KOPT-K1 (cell line): ENCODE data around the gene FAAP100.
"Not testable (repeated sequence)": the region's sequence is repeated elsewhere in the genome, so short reads cannot be mapped to it uniquely, and the experiment has no call there.

ENCODE experiments used
- H3K27ac ChIP-seq: fragments of 200-600 bp; sonication (generic); 2 replicates; pipeline ENCODE4 v1.5.1; 2016; ENCODE audit warnings: antibody characterized with exemption, mild to moderate bottlenecking, low read depth, low read length; ENCODE audit not compliant: poor library complexity, severe bottlenecking
- H3K36me3 ChIP-seq: fragments of 200-600 bp; sonication (generic); 2 replicates; pipeline ENCODE4 v1.5.1; 2017; ENCODE audit warnings: antibody characterized with exemption, mild to moderate bottlenecking, low read length, moderate library complexity; ENCODE audit not compliant: insufficient read depth
- H3K9me3 ChIP-seq: fragments of 200-600 bp; sonication (generic); 2 replicates; pipeline ENCODE4 v1.5.1; 2017; ENCODE audit warnings: antibody characterized with exemption, low read length, mild to moderate bottlenecking; ENCODE audit not compliant: insufficient read depth, poor library complexity, severe bottlenecking

FAAP100 gene

DNA sequence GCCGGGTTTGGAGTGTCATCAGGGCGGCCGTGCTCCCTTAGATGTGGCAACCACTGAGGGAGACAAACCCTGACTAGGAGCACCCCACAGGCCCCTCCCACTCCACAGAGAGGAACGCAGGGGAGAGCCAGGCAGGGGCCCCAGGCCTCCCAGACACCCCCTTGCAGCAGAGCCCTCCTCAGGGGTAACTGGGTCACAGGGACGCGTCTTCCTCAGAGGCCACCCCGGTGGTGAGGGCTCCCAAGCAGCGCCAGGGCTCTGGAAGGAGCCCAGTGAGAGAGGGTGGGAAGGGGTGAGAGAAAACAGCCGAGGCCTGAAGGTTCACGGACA is 12.6 kb downstream of the FAAP100 start:
- H3K27ac ChIP-seq, result no peak overlapping the region

DNA sequence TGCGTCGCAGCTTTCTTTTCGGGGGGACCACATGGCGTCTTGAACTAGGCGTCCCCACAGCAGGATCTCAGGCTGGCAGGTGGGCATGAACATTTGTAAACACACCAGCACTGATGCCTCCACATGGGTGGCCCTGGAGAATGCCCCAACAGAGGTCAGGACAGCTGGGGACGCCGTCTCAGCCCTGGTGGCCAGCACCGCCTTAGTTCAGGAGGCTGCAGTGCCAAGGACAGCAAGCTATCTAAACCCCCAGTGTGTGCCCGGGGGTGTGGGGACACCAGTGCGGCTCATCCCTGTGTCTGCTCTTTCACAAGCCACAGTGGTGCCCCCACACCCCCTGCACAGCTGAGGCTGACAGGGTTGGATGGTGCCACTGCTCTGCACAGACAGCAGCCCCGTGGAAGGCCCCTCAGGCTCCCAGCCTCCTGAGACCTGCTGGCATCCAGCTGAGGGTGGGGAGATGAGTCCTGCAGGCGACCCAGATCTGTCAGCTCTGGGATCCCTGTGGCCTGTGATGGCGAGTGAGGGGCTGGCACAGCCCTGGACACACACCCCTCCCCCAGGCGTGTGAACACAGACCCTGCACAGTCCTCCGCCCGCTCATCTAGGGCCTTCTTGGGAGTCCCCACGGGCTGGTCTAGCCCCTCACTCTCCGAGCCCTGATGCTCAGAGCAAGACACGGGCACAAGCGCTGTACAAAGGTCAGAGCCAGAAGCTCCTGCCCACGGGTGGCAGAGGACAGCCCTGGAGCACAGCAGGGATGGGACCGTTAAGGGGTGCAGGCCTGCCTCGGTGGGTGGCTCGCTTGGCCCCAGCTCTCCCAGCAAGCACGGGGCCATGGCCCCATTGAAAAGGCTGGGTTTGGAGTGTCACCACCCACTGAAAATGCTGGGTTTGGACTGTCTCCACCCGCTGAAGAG is 13.2 kb downstream of the FAAP100 start:
- Histone ChIP-seq H3K36me3 (peaks cover 63% of the 10 kb centered on the region), H3K27ac (no peak overlapping the region), H3K9me3 (no peaks in the 10 kb centered on the region)

More for the DNA sequence above, 12.6 kb downstream of the FAAP100 start:
- no peaks in the 10 kb centered on the region for H3K9me3 ChIP-seq
- peaks cover 69% of the 10 kb centered on the region for H3K36me3 ChIP-seq

DNA sequence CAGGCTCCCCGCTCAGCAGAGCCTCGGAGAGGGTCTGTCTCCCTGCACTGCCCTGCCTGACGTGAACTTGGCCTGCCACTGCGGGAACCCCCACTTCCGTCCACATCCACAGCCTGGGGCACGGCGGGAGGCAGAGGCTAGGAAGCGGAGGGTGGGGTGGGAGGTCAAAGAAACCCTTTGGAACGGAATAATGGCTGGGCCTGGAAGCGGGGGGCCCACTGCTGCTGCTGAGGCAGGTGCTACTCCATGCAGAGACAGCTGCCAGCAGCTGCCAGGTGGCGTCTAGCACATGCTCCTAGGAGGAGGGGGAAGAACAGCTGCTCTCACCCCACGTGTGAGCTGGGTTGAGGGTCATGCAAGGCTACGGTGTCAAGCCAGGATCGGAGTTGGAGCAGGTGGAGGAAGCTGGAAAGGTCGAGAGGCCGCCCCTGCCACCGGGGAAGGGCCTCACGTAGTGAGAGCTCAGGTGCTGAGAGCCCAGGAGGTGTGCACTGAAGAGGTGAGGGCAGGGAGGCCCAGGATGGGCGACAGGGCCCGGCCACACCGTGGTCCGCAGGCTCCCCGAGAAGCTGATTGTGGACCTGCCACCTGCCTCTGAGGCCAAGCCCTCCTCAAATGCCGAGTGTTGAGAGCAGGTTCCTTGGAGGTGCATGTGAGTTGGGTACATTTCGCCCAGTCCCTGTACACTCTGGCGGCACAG is 14.1 kb downstream of the FAAP100 start:
- Histone ChIP-seq H3K27ac (no peak overlapping the region), H3K9me3 (no peaks in the 10 kb centered on the region), H3K36me3 (peaks cover 54% of the 10 kb centered on the region; the same call in 1 of the 2 replicates)

DNA sequence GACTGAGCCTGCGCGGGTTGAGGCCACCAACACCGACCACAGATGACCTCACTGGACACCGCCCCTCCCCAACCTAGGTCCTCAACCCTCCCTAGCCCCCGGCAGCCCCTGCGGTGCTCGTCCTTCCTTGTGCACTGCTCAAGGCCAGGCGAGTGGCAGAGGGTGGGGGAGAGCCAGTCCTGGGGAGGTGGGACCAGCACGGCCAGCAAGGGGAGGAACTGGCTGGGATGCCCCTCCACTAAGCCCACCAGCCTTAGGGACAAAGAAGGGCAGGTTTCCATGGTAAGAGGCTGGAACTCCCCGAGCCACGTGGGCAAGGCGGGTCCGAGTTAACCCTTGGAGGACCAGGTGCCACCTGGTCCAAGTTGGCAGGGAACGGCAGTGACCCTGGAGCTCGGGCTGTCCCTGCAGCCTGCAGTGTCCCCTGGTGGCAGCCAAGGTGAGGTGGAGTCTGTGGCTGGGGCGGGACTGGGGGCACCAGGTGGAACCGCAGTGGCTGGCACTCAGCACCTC is 14.8 kb downstream of the FAAP100 start:
- no peak overlapping the region for H3K27ac ChIP-seq

DNA sequence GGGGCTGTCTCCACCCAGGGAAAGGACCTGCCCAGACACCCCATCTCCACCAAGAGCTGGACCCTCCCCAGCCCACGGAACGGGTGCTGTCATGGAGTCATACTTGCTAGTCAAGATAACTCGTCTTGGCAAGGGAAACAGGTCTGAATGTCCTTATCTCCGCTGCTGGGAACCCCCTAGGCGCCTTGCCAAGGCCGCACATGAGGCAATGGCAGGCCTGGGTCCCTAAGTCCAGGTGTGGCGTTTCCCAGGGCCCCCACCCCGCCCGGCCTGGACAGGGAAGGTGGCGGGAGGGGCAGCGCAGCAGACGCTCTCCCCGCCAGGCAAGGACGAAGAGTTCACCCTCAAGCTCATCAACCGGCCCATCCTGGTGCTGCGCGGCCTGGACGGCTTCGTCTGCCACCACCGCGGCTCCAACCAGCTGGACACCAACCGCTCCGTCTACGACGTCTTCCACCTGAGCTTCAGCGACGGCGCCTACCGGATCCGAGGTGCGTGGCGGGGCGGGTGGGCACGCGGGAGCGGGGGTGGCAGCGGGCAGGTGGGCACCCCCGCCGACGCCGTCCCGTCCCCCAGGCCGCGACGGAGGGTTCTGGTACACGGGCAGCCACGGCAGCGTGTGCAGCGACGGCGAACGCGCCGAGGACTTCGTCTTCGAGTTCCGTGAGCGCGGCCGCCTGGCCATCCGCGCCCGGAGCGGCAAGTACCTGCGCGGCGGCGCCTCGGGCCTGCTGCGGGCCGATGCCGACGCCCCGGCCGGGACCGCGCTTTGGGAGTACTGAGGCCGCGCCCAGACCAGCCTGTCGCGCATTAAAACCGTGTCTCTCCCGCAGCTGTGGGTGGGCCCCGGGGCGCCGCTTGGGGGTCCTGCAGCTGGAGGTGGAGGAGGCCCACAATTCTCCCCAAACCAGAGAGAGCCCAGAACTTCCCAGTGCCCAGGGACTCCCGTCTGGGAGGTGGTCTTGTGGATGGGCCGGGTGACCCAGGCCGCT is 15.6 kb downstream of the FAAP100 start:
- H3K9me3 ChIP-seq, result no peaks in the 10 kb centered on the region
- H3K27ac ChIP-seq, result no peak overlapping the region
- peaks cover 43% of the 10 kb centered on the region; the same call in 1 of the 2 replicates for H3K36me3 ChIP-seq

More for the DNA sequence above, 14.8 kb downstream of the FAAP100 start:
- H3K36me3 ChIP-seq, result peaks cover 48% of the 10 kb centered on the region; the same call in 1 of the 2 replicates
- H3K9me3 ChIP-seq, result no peaks in the 10 kb centered on the region

DNA sequence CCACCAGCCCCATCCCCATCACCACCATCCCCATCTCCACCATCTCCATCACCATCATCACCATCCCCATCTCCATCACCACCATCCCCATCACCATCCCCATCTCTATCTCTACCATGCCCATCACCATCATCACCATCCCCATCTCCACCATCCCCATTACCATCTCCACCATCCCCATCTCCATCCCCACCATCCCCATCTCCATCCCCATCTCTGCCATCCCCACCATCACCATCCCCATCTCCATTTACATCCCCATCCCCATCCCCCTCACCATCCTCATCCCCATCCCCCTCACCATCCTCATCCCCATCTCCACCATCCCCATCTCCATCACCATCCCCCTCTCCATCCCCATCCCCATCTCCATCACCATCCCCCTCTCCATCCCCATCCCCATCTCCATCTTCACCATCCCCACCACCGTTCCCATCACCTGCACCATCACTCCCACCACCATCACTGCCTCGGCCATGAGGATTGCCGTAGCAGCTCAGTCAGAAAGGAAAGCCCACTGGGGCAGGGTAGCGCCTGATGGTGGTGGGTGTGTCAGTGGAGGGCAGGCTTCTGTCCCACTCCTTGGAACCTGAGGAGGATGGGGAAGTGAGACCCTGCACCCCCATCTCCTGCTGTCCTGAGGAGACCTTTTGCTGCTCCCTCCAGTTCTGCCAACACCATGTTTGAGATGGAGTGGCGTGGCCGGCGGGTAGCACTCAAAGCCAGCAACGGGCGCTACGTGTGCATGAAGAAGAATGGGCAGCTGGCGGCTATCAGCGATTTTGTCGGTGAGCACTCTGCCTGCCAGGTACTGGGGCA is 16.5 kb downstream of the FAAP100 start:
- H3K27ac ChIP-seq, result no peak overlapping the region
- peaks cover 34% of the 10 kb centered on the region; the same call in 1 of the 2 replicates for H3K36me3 ChIP-seq
- H3K9me3 ChIP-seq, result no peaks in the 10 kb centered on the region

DNA sequence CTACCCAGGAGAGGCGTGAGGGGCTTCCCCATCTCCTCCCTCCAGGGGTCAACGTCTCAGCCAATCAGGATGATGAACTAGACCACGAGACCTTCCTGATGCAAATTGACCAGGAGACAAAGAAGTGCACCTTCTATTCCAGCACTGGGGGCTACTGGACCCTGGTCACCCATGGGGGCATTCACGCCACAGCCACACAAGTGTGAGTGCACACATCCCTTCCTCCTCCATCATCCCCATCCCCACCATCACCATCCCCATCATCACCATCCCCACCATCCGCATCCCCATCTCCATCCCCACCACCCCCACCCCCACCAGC is 17.2 kb downstream of the FAAP100 start:
- Histone ChIP-seq H3K36me3 (peaks cover 27% of the 10 kb centered on the region; the same call in 1 of the 2 replicates), H3K27ac (no peak overlapping the region), H3K9me3 (no peaks in the 10 kb centered on the region)

DNA sequence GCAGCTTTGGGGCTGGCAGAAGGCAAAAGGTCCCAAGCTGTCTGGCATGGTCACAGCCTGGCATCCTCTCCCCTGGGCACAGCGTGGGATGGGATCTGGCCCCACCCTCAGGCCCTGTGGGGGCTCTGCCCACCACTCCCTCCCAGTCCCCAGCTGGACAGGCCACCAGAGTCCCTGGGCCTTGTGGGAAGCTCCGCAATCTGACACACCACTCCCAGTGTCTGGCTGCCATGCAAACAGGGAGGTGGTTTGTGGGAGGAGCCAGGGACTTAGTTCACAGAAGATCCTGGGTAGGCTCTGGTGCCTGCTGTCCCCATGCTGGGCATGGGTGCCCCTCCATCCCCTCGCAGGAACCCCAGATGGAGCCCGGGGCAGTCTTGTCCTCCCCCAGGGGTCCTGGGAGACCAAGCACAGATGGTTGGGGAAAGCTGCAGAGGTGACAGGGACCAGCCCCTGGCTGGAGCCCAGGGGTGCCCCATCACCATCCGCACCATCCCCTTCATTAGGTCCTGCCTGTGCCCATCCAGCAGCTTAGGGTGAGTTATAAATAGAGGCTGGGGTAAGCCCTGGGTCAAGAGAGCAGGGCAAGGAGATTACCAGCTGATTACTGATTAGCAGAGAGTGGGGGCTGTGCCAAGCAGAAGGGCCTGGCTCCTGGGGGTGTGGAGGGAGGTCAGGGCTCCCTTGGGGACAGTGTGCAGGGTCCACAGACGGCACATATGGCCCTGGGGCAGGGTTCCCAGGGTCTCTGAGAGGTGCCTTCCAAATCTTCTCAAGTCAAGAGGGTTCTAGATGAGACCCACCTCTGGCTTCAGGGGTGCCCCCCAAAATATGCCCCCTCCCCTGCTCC is 17.8 kb downstream of the FAAP100 start:
- Histone ChIP-seq H3K36me3 (peaks cover 21% of the 10 kb centered on the region; the same call in 1 of the 2 replicates), H3K27ac (no peak overlapping the region), H3K9me3 (no peaks in the 10 kb centered on the region)

DNA sequence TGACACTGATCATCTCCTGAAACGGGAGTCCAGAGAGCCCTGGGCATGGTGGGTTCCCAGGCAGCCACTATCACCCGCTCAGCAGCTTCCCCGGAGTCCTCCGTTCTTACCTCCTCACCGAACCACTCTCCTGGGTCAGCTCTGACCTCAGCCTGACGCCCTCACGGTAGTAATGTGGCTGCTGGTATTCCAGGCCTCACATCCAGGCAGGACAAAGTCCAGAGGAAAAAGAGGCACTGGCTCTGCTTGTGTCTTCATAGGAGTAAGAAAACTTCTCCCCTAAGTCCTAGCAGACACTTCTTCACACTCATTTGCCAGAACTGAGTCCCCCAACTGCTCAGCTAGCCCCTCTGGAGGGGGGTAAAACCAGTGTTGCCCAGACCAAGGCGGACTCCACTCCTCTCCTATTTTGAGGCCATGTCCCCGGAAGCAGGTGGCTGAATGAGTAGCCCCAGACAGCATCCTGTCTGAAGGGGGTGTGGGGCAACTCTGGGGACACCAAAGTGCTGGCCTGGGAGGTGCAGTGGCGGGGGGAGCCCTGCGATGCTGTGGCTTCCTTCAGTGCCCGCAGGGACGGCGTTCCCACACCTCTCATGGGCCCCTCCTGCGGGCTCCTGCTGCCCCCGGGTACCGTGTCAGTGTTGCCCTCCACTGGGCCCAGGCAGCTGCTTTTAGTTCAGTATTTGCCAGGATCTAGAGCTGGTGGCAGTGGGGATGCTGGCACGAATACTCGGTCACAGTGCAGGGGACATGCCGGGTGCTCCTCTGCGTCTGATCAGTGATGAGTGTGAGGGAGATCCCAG is 18.6 kb downstream of the FAAP100 start:
- peak overlapping the region; percentile 1 for H3K27ac ChIP-seq

DNA sequence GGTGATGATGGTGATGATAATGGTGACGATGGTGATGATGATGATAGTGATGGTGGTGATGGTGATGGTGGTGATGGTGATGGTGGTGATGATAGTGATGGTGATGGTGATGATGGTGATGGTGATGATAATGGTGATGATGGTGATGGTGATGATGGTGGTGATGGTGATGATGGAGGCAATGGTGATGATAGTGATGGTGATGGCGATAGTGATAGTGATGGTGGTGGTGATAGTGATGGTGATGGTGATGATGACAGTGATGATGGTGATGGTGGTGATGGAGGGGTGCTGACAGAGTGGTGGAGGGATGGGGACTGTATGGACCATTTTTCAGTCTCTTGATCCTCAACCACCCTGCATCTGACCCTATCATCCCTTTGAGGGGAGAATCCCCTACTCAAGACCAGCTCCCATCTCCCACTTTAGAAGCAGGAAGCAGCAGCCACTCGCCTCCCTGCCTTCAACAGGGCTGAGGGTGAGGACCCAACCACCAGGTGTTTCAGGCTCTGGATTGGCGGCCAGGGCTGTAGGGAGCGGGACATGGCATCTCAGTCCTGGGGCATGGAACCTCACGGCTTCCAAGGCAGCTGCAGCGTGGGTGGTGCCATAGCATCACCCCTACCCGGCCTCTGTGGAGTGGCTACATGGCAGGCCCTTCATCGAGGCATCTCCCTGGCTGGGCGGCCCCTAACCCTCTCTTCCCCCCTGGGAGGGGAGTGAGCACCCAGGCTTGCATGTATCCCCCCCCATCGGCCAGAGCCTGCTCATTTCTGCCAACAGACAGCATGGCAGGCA is 19.5 kb downstream of the FAAP100 start:
- Histone ChIP-seq H3K9me3 (no peaks in the 10 kb centered on the region), H3K27ac (no peak overlapping the region), H3K36me3 (peaks cover 4% of the 10 kb centered on the region; the same call in 1 of the 2 replicates)

More for the DNA sequence above, 18.6 kb downstream of the FAAP100 start:
- no peaks in the 10 kb centered on the region for H3K9me3 ChIP-seq
- peaks cover 12% of the 10 kb centered on the region; the same call in 1 of the 2 replicates for H3K36me3 ChIP-seq

DNA sequence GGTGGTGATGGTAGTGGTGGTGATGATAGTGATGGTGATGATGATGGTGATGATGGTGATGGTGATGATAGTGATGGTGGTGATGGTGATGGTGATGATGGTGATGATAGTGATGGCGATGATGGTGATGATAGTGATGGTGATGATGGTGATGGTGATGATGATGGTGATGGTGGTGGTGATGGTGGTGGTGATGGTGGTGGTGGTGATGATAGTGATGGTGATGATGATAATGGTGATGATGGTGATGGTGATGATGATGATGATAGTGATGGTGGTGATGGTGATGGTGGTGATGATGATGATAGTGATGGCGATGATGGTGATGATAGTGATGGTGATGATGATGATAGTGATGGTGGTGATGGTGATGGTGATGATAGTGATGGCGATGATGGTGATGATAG is 20.2 kb downstream of the FAAP100 start:
- not testable (repeated sequence) for H3K27ac ChIP-seq, H3K9me3 ChIP-seq, H3K36me3 ChIP-seq

DNA sequence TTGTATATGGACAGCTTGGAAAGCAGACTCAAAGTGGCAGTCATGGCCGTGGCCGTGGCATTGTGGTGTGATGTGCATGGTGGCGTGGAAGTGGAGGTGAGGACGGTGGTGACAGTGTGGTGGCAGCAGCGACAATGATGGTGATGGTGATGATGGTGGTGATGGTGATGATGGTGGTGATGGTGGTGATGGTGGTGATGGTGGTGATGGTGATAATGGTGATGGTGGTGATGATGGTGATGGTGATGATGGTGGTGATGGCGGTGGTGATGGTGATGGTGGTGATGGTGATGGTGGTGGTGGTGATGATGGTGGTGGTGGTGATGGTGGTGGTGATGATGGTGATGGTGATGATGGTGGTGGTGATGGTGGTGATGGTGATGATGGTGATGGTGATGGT is 21.1 kb downstream of the FAAP100 start:
- H3K36me3 ChIP-seq, H3K9me3 ChIP-seq, H3K27ac ChIP-seq: not testable (repeated sequence)
